NCI-H2081 treated with DMSO at 0.1 percent for 48 hours (cell line): ENCODE measurements around the gene SLX4IP.

Source experiments
- DNase-seq: peaks from one replicate; lab custom pipeline; 2025; lab: John Stamatoyannopoulos, UW

Gene SLX4IP

DNA sequence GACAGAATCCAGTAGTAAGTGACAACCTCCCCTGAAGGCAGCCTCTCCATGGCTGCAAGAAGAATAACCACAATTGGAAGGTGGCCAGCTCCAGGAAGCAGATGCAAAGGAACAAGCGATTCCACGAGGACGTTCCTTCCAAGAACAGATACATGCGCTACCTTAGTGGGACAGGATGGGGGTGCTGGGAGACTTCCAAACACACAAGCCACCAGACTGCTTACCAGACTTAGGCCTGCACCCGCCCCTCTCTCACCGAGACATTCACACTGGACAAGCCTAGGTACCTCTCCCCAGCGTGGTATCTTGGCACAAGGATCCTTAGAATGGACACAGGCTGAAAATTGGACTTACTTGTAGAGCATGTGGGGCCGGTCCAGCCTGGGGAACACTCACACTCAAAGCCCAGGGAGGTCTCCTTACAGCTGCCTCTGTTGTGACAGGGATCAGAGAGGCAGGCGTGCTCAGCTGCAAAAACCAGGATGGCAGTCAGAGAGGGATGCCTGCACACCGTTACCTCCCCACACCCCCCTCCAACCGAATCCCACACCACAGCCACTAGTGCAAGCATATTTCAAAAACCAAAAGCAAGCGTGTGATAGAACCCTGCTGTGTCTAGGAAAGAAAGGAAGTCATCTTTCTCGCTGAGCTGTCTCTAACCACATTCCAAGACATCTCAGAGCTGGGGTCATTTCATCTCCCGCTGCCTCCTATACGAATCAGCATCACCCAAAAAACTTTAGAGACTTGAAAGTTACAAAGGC, 216.3 kb downstream of the SLX4IP start:
- no peak for DNase-seq

GRCh38 chr20:10652185-10652584, 217.1 kb downstream of the SLX4IP start:
- no peak for DNase-seq

GRCh38 chr20:10652660-10653261, 217.7 kb downstream of the SLX4IP start:
- DNase-seq: no peak

GRCh38 chr20:10653599-10654249, 218.6 kb downstream of the SLX4IP start:
- DNase-seq: no peak

GRCh38 chr20:10654250-10654610, 219.1 kb downstream of the SLX4IP start:
- DNase-seq: no peak

DNA sequence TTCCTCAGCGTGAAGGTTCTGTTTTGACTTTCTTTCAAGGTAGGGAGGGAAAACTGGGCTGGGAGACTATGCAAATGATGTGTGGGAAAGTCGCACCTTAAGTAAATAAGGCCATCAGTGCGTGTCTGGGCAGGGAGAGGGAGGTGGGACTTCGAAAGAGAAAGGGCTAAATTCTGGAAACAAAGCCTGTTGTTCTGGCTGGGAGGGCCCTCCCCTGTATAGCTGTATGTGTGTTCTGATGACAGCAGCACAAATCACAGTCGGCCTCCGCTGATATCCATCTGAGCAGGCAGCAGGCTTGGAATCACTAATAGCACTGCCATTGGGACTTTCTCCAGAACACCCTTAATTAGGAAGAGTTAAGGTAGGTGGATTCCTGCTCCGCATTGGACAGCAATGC, 219.5 kb downstream of the SLX4IP start:
- no peak for DNase-seq

- no peak for DNase-seq
Observed at GRCh38 chr20:10655720-10656669, 220.9 kb downstream of the SLX4IP start.

DNA sequence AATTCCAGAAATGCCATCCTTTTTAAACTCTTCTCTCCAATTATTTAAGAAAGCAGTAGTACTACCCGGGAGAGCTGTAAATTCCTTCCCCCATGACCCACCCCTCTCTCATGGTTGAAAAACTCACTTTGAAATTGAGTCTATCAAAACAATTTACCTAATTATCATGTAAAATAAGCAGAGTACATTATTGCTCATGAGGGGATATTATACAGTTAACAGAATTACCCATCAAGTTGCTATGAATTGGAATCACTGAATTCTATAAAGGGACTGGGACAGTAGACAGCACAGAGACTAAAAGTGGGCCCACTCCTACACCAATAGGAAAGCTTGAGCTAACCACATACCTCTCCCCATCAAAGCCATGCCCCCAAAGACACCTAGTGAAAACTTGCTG, 222.3 kb downstream of the SLX4IP start:
- DNase-seq: no peak

DNA sequence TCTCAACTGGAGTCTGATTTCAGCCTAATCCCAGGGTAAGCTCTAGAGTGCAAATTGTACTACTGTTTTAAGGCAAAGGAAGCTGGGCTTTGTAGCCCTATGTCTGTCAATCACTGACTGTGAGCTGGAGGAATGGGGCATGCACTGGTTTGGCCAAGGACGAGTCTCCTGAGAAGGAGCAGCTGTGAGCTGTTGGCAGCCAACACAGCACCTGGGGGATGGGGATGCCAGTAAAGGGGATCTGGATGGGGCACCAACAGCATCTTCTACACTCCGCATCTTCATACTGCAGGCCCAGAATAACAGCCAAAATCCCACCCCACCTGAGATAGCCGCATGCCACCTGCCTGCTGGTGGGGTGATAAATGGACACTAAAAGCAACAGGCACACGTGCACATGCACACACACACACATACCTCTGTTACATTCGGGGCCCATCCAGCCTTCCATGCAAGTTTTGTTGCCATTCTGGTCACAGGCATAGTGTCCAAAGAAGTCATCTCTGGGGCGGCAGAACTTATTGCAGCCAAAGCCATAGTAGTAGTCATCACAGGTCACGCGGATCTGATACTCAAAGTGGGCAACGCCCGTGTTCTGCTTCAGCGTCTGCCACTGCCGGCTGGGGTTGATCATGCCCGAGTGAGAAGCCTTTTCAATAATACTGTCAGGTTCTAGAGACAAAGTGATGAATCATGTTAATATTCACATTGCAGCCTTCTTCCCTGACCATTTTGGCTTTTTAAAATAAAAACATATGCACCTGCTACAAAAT, 223.1 kb downstream of the SLX4IP start:
- DNase-seq: no peak

DNA sequence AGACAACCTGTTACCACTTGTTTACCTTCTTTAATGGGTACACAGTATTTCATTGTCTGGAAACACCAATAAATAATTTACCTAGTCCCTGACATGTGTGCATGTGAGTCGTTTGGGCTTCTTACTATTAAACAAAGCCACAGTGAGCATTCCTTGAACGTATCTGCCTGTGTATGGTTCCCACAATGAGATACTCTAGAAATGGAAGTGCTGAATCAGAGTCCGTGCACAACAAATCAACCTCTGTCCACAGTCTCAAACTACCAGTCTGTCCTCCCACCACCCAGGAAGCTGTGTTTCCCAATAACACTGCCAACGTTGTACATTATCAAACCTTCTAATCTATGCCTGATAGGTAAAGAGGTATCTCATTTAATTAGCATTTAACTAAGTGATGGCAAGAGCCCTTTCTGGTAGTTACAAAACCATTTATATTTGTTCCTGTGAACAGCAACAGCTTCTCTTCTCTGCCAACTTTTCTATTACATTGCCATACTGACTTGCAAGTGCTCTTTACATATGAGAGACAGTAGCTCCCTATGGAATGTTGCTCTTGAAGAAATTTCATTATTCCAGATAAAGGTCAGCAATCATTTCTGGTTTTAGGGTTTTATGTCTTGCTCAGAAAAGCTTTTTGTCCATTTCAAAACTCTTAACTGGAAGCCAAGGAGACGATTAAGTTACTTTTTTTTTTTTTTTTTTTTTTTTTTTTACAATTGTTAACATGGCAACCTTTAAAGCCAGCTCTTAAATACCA, 223.9 kb downstream of the SLX4IP start:
- no peak for DNase-seq

GRCh38 chr20:10659651-10660601, 224.8 kb downstream of the SLX4IP start:
- no peak for DNase-seq

DNA sequence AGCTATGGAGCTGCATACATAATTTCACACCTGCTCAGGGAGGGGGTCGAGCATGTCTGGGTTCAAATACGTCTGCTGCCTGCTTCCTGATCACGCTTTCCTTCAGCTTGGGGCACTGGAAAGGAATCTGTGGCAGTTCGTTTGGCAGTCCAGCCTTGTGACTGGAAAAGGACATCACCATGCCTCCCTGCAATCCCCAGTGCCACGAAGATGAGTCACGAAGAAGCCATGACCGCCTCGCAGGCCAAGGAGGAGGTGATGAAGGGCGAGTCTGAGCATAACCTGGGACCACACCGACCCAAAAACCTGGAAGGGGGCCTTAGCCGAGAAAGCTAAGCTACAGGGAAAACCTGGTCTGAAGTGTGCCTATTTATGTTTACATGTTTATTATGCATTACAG, 225.6 kb downstream of the SLX4IP start:
- DNase-seq: no peak

DNA sequence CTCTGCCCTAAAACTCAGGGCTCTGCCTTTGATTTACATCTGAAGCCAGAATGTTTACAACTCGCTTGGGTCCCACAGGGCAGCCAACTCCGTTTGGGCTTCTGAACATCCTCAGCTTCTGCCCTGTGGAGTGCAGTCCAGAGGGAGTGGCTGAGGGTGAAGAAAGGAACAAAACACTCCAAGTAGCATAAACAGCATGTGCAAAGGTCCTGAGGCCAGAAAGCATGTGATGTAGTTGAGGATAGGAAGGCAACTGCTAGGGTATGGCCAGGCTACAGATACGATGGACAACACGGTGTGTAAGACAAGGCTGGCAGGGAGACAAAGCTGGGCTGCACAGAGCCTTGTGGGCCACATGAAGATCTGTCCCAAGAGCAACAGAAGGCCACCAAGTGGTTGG, 226.2 kb downstream of the SLX4IP start:
- DNase-seq: no peak

GRCh38 chr20:10662151-10662550, 227.0 kb downstream of the SLX4IP start:
- no peak for DNase-seq

DNA sequence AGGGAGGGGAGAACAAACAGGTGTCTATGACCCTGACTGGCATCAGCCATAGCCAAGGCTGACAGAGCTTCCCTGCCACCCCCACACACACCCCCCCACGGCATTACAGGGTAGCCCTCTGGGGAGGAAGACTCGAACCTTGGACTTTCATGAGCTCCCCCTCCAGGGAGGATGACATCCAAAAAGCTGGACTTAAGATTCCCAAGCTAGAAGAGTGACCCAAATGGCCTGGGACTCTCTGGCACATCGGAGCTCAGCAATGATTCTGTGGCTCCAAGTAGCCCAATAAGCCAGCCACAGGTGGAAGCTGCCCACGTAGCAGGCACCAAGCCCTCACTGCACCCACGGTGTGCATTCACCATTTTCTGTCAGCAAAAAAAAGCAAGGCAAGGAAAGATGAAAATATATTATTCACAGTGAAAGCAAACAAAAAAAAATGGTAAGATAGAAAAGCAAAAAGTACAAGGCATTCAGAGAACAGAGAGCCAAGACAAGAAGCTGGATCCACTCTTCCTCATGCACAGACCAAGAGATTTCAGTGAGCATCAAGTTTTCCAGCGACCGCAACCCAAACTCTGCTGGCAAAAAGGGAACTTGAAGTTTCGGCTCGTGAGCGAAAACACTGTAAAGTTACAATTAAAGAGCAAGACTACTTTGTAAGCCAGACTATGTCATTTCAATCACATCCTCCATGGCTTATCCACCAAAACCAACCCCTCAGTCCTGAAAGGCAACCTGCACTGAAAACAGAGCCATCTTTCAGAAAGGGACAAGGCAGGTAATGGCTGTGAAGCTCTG, 227.8 kb downstream of the SLX4IP start:
- DNase-seq: no peak

DNA sequence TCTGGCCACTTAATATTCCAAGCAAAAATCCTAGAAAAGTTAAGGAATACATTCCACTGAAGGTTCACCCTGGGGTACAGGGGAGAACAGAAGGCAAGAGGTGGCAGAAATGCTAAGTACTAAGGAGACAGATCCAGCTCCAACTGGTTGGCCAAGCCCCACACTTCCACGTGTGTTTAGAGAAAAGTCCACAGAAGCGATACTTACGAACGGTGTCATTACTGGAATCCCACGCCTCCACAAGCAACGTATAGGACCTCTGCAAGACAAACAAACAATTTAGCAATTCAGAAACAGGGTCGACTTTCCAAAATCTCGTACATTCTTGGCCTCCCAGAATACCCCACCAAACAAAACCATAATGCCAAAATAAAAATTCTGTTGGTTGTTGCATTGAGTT, 228.7 kb downstream of the SLX4IP start:
- no peak for DNase-seq

DNA sequence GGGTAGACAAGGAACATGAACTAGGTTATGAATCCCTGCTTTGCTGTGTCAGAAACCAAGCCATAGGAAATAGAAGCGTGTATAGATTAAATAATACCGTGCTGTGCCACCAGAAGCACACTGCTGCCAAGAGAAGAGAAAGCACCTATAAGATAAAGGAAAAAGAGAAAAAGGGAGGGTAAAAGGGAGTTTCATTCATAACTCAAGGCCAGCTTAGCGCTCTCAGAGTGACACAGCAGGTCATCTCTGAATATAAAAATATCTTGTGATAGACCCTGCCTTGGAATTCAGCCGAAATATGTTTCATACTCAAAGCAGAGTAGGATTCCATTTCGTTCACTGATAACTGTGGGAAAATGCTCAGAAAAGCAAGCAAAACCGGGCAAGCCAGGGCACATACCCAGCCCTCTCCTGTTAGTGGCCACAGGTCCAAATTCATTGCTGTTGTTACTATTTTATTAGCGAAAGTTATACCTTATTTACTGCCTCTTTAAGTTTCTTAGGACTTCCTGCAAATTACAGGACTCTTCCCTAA, 230.0 kb downstream of the SLX4IP start:
- no peak for DNase-seq

- no peak for DNase-seq
Observed at GRCh38 chr20:10665791-10666190, 230.7 kb downstream of the SLX4IP start.
